M059J (cell line): ENCODE results near the gene RNF183. TPM values are rescaled to one million over a fixed set of nuclear protein-coding genes. Genes with fewer than 3 reads are reported as not detected.
"Not testable (repeated sequence)": the region's sequence is repeated elsewhere in the genome, so short reads cannot be mapped to it uniquely, and the experiment has no call there.

ENCODE experiments used
- DNase-seq: peaks from one replicate; pipeline ENCODE4 v3.0.0-alpha.2; 2012; ENCODE audit warnings: low read depth
- total RNA-seq: library from RNA; depleted of rRNA; stranded (reverse); fragments of >200 nt; shearing (Covaris generic); gene quantifications from 2 replicates; pipeline ENCODE4 v1.2.3, GENCODE V29; 2014

Gene RNF183
- total RNA-seq, 1 experiment from 2014 or later = not detected

DNA sequence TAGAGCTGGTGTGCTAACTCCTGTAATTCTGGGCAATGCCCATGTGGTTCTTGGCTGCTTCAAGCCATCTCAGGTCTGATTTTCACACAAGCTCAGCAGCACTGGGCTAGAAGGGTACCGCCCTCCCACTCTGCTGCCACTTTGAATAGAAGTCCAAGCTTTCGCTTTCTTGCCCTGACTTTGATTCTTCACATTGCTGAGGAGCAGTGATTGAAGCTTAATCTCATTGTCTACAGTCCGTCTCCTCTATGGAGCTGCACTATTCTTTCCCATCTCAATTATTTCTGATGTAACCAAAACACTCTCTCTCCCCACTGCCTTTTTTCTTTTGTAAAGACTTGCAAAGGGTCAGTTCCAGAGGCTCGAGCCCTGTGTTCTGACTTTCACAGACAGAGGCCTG is 12.9 kb upstream of the RNF183 start:
- DNase-seq = no peak

DNA sequence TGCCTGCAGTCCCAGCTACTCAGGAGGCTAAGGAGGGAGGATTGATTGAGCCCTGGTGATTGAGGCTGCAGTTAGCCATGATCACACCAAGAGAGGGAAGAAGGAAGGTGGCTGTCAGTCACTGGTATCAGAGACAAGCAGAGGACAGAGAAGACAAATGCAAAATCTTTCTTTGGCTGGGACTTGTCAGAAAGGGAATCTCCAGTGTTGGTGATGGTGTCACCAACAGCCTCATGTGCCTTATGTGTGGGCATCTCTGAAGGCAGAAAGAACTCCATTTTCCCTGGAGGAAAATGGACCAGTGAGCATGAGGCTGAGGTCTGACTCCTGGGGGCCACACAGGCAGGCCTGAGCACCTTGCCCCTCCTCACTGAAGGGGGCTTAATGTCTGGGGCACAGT is 12.1 kb upstream of the RNF183 start:
- DNase-seq = no peak

DNA sequence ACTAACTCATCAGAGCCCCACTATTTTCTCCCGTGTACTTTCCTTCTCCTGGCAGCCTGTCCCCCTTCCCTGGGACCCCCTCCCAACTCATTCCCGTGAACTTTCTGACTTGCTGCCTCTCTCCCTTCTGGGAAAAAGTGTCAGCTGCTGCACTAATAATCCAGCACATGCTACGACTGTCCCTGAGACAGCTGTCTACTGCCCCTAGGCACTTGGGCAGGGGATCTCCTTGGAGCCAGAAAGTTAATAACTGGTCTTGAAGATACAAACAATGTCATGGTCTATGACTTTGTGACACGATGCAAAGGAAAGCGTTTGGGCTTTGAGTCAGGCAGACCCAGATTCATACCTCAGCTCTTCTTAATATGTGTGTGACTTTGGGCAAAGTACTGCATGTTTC is 10.1 kb upstream of the RNF183 start:
- no peak for DNase-seq

DNA sequence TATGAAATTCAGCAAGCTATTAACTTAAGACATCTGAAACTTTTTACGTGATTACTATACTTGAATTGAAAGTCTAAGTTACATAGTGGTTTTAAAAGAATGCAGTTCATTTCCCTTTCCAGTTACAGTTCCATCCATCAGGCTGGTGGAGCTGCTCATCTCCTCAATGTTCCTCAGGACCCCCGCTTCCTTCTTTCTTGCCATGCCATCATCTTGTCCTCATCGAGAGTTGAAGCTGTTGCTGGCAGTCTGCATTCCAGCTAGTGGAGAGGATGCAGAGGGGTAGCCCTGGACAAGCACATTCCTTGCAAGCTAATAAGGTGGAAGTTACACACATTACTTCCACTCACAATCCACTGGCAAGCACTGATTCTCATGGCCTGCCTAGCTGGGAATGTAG is 8.8 kb upstream of the RNF183 start:
- no peak for DNase-seq

DNA sequence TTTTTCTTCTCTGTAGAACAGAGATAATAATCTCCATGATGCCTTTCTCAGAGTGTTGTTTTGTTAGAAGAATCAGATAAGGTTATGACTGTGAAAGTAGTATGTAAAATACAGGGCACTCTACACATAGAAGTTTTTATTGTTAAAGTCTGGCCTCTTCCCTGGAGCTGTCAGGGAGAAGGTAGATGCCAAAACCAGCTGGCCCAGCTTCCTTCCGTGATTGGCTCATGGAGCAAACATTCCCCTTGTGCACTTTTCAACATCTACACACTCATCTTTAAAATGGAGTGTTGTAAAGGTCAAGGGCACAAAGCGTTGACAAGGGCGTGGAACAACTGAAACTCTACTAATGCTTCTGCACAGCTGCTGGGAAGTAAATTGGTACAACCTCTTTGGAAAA is 7.4 kb upstream of the RNF183 start:
- DNase-seq = no peak

DNA sequence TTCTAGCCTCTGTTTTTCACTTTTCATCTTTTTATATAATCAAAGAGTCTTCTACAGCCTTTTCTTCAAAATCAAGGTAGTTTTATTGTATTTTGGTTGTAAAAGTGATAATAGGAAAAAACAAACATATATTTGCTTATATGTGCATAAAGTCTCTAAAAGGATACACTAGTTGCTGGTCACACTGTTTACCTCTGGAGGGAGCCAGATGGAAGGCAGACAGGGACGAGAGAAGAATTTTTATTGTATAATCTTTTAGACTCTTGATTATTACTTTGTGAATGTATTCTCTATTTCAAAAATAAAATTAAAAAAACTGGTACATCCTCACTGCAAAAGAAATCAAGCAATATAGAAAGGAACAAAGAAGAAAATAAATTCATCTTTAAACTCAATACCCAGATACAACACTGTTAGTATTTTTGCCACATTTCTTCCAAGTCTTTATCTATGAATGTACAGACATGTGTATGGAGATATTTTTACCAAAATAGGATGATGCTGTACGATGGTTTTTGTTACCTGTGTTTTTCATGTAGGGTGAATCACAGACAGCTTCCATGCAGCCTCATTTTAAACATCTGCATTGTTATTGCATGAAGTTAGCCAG is 6.1 kb upstream of the RNF183 start:
- DNase-seq = peak; percentile 55

DNA sequence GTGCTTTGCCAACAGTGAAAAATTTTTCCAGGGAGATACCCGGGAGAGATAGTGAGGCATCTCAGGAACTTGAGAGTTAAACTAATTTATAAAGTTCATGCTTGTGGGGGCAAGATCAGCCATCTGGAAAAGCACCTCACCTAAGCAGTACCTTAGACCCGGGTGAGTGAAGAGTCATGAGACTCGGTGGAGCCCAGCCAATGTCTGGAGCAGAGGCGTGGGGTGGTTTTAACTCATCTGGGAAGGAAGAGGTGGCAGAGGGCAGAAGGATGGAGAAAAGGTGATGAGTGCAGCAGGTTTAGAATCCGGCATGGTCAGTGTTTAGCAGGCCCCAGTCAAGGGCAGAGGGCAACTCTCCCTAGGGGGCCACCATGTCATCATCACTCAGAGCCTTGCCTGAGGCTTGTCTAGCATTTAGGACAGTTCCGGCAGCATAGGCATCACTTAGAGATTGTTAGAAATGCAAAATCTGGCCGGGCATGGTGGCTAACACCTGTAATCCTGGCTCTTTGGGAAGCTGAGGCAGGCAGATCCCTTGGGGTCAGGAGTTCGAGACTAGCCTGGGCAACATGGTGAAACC is 4.3 kb upstream of the RNF183 start:
- DNase-seq = no peak

DNA sequence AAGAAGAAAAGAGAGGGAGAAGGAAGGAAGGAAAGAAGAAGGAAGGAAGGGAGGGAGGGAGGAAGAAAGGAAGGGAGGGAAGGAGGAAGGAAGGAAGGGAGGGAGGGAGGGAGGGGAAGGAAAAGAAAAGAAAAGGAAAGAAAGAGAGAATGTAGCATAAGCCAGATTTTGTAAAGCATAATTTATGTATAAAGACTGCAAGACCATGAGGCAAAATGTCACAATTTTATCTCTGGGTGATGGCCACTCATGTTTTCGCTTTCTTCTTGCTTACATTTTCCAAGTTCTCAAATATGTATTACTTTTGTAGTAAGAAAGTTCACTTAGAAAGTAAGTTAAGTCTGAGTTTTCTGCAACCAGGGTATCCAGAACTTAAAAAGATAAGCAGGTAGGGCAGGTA is 3.4 kb upstream of the RNF183 start:
- no peak for DNase-seq

DNA sequence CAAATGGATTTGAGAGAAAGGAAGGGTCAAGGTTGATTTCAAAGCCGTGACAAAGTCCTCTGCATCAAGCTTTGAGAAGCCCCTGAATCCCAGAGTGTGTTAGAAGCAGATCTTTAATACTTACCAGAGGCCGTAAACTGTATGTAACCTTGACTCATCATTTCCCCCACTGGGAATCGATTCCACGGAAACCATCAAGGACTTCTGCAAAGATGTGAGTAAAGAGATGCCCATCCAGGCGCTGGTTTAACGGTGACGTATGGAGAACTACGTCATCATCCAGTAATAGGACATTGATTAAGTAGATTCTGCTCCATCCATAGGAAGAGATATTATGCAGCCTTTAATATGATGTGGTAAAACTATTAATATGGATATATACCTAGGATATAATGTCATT is 1.6 kb downstream of the RNF183 start:
- no peak for DNase-seq

DNA sequence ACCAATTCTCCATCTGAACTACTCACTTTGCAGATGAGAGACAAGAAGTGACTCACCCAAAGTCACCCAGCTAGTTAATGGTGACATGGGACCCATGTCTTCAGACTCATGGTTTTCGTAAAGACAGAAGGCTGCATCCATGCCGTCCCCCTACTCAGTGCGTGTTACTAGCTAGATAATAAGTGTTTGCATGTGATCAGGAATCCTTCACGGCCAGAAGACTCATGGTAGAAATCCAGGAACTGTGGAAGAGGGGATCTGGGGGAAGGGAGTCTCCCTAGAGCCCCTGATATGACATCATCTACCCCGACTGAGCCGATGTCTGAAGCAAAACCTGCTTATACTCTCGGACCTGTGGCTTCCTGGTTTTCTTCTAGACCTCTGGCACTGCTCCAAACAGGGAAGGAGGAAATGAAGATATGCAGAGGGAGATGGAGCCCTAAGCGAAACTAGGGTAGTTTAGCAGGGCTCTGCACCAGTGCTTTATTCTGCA is 3.3 kb downstream of the RNF183 start:
- DNase-seq = peak; percentile 53

DNA sequence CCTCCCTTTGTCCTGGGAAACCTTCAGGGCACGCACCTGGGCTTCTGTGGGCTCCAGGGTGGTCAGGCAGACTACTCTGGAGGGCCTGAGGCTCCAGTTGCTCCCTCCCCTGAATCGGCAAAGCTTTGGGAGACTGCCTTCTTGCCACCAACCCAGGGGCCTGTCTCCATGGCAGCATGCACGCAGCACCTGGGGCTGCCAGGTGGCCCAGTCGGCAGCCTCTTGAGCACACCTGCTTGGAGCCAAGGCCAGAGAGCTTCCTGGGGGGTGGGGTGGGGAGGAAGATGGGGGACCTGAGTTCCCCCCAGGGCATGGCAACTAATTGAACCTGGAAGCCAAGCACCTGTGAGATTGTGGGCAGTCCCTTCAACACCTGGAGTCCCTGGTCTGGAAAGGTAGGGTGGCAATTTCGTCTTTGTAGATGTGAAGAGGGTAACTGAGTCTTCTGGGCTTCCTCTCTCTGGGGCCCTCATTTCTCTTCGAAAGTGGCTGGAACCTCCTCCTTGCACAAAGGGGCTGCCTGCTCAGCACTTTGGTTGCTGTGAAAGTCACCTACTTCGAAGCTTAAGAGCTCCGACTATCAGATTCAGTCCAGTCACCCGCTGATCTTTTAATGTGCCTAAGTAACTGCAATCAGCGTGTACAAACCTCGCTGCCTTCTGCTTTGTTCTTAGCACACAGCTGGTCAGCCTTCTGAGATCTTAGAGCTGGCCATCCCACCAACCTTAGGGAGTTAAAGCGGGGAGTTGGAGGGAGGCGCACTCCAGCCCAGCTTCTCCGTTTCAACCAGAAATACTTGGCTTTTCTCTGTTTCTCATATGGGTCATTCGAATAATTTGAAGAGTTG is 4.0 kb downstream of the RNF183 start:
- DNase-seq = no peak

DNA sequence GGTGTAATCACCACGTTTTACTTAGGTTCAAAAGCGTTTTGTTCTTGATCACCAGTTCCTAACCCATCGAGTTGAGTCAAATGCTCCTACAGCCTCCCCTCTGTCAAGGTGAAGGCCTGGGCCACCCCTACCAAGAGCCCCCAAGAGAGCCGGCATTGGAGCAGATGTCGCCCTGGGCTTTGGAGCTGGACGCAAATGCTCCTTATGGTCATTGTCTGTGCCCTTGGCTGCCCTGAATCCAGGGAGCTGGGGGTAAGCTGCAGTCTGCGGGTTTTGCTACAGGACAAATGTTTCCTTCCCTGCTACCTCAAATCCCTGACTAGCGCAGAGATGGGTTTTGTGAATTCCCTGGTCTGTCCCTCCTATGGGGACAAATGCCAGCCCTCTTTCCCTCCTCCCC is 4.9 kb downstream of the RNF183 start:
- DNase-seq = no peak

DNA sequence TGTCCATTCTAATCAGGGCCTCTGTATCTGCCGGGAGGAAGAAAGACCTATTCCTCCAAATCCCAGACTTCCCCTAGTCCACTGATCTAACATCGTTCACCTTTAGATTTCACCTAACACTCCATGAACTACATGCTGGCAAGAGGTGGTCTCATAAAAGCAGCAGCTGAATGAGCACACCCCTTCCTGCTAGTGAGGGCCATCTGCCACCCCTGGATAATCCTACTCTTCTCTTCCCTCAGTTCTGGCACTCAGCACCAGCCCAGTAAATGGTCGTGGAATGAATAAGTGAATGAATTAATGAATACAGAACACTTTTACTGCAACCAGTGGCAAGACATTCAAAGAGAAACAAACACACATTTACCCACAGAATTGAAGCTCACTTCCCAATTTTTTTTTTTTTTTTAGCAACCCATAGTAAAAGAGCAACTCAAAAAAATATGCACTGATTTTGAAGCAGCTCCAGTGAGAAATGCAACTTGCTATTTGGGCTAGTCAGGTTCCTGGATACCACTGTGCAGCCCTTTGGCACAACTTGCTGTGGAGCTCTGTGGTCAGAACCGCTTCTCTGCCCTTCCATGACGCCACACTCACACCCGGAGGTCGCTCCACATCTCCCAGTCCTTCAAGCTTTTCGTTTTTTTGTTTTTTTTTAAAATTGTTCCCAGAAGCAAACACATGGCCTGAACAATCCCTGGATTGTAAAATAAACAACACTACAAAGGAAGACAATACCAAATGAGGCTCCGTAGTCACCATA is 6.2 kb downstream of the RNF183 start:
- DNase-seq = no peak

DNA sequence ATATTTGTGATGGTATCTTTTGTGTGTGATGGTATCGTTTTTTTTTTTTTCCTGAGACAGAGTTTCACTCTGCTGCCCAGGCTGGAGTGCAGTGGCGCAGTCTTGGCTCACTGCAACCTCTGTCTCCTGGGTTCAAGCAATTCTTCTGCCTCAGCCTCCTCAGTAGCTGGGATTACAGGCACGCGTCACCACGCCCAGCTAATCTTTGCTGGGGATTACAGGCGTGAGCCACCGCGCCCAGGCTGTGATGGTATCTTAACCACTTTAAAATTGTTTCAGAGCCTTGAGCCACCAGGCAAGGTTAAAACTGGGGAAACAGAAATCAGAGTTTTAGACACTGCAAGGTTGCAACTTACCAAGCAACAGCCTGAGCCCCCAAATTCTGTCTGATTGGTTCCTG is 6.9 kb downstream of the RNF183 start:
- DNase-seq = not testable (repeated sequence)

DNA sequence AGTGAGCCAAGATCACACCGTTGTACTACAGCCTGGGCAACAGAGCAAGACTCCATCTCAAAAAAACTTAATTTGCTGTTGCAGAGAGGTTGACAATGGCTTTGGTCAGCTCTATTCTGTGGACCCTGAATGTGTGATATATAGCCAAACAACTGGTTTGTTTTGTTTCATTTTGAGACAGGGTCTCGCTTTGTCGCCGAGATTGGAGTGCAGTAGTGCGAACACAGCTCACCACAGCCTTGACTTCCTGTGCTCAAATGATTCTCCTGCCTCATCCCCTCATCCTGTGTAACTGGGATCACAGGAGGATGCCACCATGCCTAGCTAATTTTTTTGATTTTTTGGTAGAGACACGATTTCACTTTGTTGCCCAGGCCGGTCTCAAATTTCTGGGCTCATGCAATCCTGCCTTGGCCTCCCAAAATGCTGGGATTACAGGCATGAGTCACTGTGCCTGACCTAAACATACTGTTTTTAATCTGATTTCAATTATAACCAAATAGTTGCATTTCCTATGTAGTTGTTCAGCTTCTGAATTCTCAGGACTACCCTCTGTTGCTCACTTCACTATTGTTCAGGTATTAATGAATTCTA is 9.8 kb downstream of the RNF183 start:
- no peak for DNase-seq

DNA sequence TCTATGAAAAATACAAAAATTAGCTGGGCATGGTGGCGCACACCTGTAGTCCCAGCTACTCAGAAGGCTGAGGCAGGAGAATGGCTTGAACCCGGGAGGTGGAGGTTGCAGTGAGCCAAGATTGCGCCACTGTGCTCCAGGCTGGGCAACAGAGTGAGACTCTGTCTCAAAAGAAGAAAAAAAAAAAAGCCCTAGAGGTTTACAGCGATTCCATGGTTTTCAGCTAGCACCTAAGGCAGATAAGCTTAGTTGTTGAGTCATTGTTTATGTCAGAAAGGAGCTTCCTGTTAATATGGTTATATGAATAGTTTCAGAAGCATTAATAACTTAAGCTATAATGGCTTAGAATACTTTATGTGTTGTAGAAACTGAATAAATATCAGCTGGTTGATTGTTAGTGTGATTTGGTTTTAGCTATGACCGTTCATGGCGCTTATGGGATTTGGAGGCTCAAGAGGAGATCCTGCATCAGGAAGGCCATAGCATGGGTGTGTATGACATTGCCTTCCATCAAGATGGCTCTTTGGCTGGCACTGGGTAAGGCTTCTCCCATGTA is 13.0 kb downstream of the RNF183 start:
- peak; percentile 22 for DNase-seq

DNA sequence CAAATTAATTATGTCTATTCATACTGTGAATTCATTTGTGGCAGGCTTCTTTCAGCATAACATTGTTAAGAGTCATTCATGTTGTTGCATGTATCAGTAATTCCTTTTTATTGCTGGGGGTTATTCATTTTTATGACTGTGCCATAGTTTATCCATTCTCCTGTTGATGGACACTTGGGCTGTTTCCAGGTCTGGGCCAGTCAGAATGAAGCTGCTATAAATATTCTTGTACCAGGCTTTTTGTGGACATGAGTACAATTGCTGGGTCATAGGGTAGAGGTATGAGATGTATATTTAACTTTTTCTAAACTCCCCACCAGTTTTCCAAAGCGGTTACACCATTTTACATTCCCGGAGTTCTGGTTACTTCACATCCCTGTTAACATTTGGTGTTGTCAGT is 14.1 kb downstream of the RNF183 start:
- peak; percentile 40 for DNase-seq

DNA sequence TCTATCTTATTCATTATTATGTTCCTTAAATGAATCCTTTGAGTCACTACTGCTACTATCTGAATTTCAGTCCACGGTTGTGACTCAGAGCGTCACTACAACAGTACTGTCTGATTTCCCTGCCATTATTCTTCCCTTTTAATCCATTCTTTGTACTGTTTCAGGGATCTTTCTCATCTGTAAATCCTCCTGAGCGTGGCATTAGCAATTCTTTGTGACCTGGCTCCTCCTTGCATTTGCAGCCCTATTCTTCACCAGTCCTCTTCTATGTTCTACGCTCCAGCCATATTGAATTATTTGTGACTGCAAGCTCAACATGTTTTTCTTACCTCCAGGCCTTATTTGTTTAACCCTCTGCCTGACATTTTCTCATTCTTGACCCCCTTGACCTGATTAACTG is 21.8 kb downstream of the RNF183 start:
- no peak for DNase-seq

DNA sequence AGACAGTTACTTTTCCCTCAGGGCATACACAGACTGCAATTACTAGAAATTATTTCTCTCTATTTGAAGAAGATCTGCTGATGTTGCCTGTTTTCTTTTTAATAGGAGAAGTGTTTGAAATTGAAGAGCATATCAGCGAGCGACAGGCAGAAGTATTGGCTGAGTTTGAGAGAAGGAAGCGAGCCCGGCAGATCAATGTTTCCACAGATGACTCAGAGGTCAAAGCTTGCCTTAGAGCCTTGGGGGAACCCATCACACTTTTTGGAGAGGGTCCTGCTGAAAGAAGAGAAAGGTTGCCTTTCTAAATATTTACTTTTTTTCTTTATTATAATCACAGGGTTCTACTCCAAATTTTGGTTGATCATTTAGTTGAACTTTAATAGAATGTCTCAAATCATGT is 24.3 kb downstream of the RNF183 start:
- DNase-seq = no peak

DNA sequence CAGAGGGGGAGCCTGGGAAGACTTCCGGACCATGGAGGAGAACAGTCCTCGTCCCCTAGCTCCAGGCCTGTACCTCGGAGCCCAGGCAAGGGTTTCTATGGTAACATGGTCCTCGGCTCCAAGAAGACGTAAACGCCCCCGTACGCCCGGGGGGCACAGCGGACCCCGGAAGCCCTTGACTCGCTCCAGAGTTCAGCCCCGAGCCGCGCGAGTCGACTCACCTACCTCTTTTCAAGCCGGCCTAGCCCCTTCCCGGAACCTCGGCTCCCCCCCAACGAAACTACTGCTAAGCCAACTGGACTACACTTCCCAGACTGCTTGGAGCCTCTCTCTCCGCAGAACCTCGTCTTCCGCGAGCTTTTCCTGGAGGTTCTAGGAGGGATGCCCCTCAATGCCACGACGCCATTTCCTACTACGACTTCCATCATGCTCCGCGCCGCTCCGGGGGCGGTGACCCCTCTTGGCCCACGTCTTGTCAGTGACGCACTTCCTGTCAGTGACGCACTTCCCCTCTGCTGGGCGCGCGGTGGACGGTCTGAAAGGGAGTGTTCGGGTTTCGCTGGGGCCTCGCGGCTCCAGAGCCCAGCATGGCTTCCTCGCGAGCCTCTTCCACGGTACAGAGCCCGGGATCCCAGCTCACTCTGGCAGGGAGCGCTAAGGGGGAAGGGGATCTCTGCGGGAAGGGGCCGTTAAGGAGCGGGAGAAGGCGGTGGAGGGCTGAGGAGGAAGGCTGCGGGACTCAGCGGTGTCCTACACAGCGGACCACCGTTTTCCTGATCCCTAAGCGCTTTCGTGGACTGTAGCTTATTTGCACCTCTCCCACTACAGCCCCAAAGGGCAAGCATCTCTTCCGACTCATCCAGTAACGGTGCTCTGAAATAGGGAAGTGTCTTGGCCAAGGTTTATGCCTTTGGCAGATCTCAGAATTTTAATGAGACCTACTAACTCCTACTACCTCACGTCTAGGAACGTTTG is 27.7 kb downstream of the RNF183 start, which contains the start of the genes CDC26 and PRPF4:
Gene CDC26 (minus strand): TSS at position 416 of the 975 bp plus-strand sequence. CDS start 3,065 bp downstream, outside the sequence.
Gene PRPF4 (plus strand): TSS at position 502 of the 975 bp plus-strand sequence. CDS start 86 bp downstream, at position 588.
- peak; percentile 100 for DNase-seq
